SHP77 (cell line): ENCODE results near the gene CNTN4.
"Not testable (repeated sequence)": the region's sequence is repeated elsewhere in the genome, so short reads cannot be mapped to it uniquely, and the experiment has no call there.

Experiments
- DNase-seq, 2 experiments: peaks; one replicate each; lab custom pipeline; 2025; lab: John Stamatoyannopoulos, UW

CNTN4 gene

GRCh38 chr3:2516762-2517441 is 418.2 kb downstream of the CNTN4 start:
- no peak for DNase-seq

- DNase-seq, result no peak
These were observed 419.0 kb downstream of the CNTN4 start for GRCh38 chr3:2517500-2518172.

- DNase-seq, result no peak
These were observed 424.7 kb downstream of the CNTN4 start for GRCh38 chr3:2523281-2523836.

GRCh38 chr3:2525968-2526367 is 427.3 kb downstream of the CNTN4 start:
- DNase-seq, result no peak

GRCh38 chr3:2526926-2527325 is 428.3 kb downstream of the CNTN4 start:
- no peak for DNase-seq

GRCh38 chr3:2527328-2527727 is 428.7 kb downstream of the CNTN4 start:
- not testable (repeated sequence) for DNase-seq

- DNase-seq, result not testable (repeated sequence)
These were observed 436.1 kb downstream of the CNTN4 start for GRCh38 chr3:2534767-2535166.

- no peak for DNase-seq
These were observed 436.5 kb downstream of the CNTN4 start for GRCh38 chr3:2535206-2535605.

- DNase-seq, result no peak
These were observed 437.9 kb downstream of the CNTN4 start for GRCh38 chr3:2536575-2536974.

- DNase-seq, result no peak
These were observed 441.4 kb downstream of the CNTN4 start for GRCh38 chr3:2540115-2540514.

- DNase-seq, result no peak
These were observed 444.6 kb downstream of the CNTN4 start for GRCh38 chr3:2543247-2543646.

- DNase-seq, result no peak
These were observed 445.5 kb downstream of the CNTN4 start for GRCh38 chr3:2544212-2544611.

GRCh38 chr3:2544718-2545117 is 446.1 kb downstream of the CNTN4 start:
- DNase-seq, result no peak

GRCh38 chr3:2547049-2547448 is 448.4 kb downstream of the CNTN4 start:
- no peak for DNase-seq

- DNase-seq, result no peak
These were observed 456.0 kb downstream of the CNTN4 start for GRCh38 chr3:2554656-2555055.

- no peak for DNase-seq
These were observed 460.1 kb downstream of the CNTN4 start for GRCh38 chr3:2558796-2559195.

GRCh38 chr3:2567451-2567850 is 468.8 kb downstream of the CNTN4 start:
- no peak for DNase-seq

- DNase-seq, result no peak
These were observed 469.5 kb downstream of the CNTN4 start for GRCh38 chr3:2568156-2568555.

GRCh38 chr3:2568929-2569328 is 470.3 kb downstream of the CNTN4 start:
- no peak for DNase-seq

- no peak for DNase-seq
These were observed 478.9 kb downstream of the CNTN4 start for GRCh38 chr3:2577571-2577970.

- no peak for DNase-seq
These were observed 479.9 kb downstream of the CNTN4 start for GRCh38 chr3:2578560-2578959.

- peak; percentile 43 to 46 for DNase-seq
These were observed 480.5 kb downstream of the CNTN4 start for GRCh38 chr3:2579206-2579605.

- no peak for DNase-seq
These were observed 484.4 kb downstream of the CNTN4 start for GRCh38 chr3:2583046-2583445.
